ACHN (cell line): ENCODE results near the gene KMT2E.

ENCODE experiments used
- DNase-seq: peaks from one replicate; pipeline ENCODE4 v3.0.0-alpha.2; 2015
- in situ Hi-C: cut with HindIII; loops from 2 replicates; pipeline ENCODE4 v1.10.0; 2017; ENCODE audit warnings: low sequenced_read_pairs, low pct_ligation_motif_present, low pct_unique_long_range_greater_than_20kb

Gene KMT2E

GRCh38 chr7:105097619-105098018, 83.6 kb downstream of the KMT2E start:
- DNase-seq = no peak
- in situ Hi-C loops = no loop called here

DNA sequence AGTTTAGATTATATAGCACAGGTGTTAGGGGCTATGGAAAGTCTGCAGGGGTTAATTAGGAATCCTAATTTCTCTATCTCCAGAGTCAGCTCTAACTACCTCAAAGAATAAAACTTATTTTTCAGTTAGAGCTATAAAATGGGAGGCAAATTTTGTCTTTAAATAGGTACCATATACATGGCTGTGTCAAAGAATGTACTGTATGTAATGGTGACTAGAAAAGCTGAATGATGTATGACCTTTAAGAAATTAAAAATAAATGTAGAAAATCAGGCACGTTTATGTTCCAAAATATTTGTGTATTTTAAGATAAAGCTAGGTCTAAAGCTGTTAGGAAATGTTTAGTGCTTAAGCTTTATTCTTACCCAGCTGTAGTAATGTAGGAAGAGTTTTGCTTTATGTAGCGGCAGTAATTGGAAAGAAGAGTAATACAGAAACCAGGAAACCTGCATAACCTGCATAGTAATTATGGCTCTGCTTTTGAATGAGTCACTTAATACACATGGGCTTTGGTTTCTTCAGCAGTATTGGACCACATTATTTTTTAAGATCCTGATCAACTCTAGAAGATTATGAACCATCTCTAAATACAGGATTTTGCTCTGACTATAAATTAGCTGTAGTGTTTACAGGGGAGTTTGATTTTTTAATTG, 85.0 kb downstream of the KMT2E start:
- in situ Hi-C loops = no loop called here
- DNase-seq = no peak

GRCh38 chr7:105101864-105102263, 87.9 kb downstream of the KMT2E start:
- in situ Hi-C loops = no loop called here
- no peak for DNase-seq

DNA sequence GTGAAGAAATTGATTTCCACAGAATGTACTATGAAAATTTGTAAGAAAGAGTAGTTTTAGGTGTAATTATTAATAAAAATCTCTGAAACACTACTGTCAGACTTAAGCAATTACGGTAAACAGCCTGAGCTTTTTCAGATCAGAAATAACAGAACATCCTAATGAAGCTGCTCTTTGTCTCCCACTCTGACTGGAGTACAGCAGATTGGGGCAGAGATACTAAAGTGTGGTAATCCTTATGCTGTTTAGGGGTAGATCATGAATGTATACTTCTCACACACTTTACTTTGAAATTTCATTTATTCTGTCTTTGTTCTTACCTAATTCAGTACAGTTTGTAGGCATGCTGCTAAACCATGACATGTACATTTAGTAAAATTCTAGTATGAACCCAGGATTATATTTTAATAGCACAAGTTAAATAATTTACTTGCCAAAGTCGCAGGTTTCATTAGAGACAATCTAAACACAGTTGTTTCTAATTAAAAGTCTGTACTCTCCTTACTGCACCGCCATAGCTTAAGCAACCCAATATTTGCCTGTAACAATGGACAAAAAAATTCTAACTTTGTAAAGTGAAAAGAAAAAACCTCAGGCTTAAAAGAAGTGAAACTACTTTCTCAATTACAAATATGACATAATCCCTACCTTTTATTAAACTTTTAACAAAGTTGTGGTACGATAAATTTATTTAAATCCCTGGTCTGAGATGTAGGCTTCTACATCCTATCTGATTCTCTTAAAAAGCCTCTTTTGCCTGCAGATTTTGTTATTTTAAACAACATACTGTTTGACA, 88.8 kb downstream of the KMT2E start:
- in situ Hi-C loops = no loop called here
- no peak for DNase-seq

- DNase-seq = no peak
- in situ Hi-C loops = no loop called here
Observed at GRCh38 chr7:105105579-105105978, 91.6 kb downstream of the KMT2E start.

DNA sequence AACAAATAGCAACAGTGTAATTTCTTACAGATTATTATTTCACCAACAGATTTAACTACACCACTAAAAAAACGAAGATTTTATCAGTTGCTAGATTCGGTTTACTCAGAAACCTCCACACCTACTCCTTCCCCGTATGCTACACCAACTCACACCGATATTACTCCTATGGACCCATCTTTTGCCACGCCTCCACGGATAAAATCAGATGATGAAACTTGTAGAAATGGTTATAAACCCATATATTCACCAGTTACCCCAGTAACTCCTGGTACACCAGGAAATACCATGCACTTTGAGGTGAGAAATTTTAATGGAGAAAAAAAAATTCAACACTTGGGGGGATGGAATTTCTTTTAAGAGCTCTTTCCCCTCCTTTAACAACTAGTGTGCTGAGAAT, 92.5 kb downstream of the KMT2E start:
- in situ Hi-C loops = no loop called here
- no peak for DNase-seq

- in situ Hi-C loops = no loop called here
- no peak for DNase-seq
Observed at GRCh38 chr7:105107458-105107857, 93.5 kb downstream of the KMT2E start.

DNA sequence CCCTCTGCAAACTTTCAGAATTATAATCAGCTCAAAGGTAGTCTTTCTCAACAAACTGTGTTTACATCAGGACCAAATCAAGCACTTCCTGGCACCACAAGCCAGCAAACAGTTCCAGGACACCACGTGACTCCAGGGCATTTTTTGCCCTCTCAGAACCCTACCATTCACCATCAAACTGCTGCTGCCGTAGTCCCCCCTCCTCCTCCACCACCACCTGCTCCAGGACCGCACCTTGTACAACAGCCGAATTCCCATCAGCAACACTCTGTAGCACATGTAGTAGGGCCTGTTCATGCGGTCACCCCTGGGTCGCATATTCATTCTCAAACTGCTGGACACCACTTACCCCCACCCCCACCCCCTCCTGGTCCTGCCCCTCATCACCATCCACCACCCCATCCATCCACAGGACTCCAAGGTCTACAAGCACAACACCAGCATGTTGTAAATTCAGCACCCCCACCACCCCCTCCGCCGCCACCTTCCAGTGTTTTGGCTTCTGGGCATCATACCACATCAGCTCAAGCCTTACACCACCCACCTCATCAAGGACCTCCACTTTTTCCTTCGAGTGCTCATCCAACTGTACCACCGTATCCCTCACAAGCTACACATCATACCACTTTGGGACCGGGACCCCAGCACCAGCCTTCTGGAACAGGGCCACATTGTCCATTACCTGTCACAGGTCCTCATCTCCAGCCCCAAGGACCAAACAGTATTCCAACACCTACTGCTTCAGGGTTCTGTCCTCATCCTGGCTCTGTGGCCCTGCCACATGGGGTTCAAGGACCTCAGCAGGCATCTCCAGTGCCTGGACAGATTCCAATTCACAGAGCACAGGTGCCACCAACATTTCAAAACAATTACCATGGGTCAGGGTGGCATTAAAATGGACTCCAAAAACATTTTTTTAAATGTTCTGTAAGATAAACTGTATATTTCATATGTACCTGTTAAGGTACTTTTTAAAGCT, 98.7 kb downstream of the KMT2E start:
- DNase-seq = no peak
- in situ Hi-C loops = no loop called here

DNA sequence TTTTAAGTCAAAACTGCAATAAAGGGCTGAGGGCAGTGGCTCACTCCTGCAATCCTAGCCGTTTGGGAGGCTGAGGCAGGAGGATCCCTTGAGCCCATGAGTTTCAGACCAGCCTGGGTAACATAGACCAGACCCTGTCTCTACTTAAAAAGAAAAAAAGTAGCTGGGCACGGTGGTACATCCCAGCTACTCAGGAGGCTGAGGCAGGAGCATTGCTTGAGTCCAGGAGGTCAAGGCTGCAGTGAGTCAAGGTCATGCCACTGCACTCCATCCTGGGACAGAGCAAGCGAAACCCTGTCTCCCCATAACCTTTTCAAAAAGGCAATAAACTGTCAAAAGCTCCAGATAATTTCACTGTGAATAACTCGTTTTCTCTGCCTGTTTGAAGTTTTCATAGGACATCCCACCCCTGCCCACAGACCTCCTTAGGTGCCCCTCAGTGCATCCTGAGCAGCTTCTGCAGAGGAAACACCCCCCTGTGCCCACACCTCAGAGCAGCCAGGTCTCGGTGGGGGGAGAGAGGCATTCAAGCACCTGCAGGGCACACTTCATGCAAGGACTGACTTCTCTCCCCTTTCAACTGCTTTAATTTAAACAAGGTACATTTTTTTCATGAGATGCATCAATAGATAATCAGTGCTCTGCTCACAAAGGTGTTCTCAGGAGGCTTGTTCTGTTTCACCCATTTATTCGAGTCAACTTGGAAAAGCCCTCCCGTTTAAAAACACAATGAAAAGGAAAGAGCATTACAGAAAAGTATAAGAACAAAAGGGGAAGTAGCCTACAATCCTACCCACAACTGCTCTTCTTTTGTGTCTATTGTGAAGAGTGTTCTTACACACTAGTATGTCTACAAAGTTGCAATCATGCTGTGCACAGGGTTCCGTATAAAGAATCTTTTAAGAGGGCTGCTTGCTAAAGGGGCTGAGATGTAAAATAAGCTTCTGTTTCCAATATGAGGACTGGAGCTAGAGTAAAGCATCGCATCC, 104.9 kb downstream of the KMT2E start:
- DNase-seq = no peak
- in situ Hi-C loops = no loop called here

DNA sequence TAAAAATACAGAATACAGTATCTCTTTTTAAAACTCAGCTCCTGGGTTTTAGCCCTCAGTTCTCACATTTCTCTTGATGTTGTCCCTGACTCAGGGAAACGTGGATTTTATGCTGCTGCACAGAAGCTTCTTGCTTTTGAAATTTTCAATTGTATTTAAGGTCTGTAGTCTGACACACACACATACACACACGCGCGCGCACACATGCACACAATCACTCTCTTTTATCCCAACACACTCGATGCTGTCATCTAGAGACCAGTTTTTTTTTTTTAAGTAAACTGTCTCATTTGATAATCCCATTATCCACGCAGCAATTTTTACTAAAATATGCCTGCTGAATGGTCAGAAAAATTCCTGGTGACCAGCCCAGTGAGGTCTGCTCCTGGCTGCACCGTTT, 108.6 kb downstream of the KMT2E start:
- DNase-seq = no peak
- in situ Hi-C loops = no loop called here

DNA sequence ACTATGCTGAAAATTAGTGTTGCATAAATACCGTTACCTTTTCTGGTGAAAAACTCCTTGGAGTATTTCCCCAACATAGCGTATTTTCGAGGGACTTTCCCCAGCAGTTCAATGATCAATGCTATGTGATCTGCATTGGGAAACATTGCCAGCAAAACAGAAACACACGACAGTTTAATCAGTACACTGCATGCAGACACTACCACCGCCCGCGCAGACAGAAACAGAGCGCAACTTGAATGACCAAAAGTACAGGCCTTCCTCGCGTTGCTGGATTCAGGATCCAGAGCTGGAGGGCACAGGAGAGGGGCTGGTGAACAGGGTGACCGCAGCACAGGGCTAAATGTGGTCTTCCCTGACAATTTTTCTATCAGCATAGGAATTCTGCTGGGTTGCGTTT, 111.7 kb downstream of the KMT2E start:
- in situ Hi-C loops = no loop called here

GRCh38 chr7:105126436-105126975, 112.5 kb downstream of the KMT2E start:
- DNase-seq = no peak
- in situ Hi-C loops = no loop called here

More for the DNA sequence above, 111.7 kb downstream of the KMT2E start:
- DNase-seq = no peak

DNA sequence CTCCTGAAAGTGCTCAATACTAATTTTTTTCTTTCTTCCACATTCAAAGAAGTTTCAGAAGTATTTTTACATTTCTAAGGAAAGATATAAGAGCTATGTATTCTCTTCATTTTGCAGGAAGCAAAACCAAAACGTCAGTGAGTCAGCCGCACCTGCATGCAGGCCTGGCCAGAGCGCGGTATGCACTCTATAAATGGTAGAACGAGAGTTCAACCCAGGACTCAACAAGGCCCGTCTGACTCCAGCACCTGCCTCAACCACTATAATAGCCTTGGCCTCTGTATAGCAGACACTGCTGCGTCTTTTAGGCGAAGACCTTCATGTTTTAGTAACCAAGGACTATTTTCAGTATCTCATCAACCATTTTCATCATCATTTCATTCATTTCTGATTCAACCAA, 113.2 kb downstream of the KMT2E start:
- in situ Hi-C loops = no loop called here
- DNase-seq = no peak

GRCh38 chr7:105130048-105130447, 116.0 kb downstream of the KMT2E start:
- in situ Hi-C loops = no loop called here
- no peak for DNase-seq

- in situ Hi-C loops = no loop called here
- DNase-seq = no peak
Observed at GRCh38 chr7:105130580-105130979, 116.6 kb downstream of the KMT2E start.

GRCh38 chr7:105131033-105131656, 117.1 kb downstream of the KMT2E start:
- in situ Hi-C loops = no loop called here
- DNase-seq = no peak

GRCh38 chr7:105131890-105132289, 117.9 kb downstream of the KMT2E start:
- in situ Hi-C loops = no loop called here
- DNase-seq = no peak
